Activated CD4-positive, alpha-beta T cell treated with anti-CD3 and anti-CD28 coated beads, Interleukin-2, amount 50 U/mL, for 24 hours (primary cell): ENCODE measurements around the gene ECM2.

ENCODE experiments used
- DNase-seq, 2 donors: peaks; one replicate each; pipeline ENCODE4 v3.0.0-alpha.2; 2020; ENCODE audit warnings: low read depth in 1 of 2, low spot score in 1 of 2

ECM2 gene

DNA sequence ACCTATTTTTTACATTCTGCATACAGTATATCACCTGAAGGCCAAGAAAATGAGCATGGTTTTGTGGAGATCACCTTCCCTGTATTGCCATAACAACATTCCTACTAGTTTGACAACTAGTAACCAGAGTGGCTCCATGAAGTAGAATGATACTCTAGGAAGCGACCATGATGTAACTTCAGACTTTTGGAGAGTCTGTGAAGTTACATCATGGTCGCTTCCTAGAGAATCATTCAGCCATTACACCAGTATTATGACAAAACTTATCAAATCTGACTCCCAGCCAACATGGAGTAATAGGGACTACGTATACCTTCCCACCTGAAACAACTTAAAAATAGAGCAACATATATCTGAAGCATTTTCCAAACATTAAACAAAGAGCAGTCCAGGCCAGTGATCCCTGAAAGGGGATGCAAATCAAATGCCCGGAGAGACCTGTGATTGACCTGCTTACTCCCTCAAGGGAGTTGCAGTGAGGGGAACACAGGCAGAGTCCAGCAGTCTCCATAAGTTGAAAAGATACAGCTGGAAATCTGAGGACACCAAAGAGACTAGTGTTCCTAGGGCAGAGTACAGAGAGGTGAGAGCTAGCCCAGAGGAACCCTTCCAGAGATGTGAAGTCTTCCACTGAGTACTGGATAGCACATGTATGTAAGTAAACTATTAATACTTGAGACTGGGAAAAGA, 7.8 kb downstream of the ECM2 start:
- no peak for DNase-seq

DNA sequence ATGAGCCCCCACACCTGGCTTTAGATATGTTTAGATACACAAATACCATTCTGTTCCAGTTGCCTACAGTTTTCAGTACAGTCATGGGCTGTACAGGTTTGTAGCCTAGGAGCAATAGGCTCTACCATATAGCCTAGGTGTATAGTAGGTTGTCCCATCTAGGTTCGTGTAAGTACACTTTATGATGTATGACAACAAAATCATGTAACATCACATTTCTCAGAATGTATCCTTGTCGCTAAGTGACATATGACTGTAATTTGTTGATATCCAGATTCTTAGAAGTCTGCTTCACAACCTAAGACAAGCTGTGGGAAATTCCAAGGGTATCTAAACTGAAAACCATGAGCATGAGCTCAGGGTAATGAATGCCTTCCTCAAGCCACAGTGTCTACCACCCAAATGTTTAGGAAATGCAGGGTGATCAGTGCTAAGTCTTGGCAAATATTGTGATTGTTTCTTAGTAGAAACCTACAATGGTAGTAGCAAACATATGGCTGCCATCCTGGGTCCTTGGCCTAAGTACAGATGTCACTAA, 8.4 kb downstream of the ECM2 start:
- no peak for DNase-seq

DNA sequence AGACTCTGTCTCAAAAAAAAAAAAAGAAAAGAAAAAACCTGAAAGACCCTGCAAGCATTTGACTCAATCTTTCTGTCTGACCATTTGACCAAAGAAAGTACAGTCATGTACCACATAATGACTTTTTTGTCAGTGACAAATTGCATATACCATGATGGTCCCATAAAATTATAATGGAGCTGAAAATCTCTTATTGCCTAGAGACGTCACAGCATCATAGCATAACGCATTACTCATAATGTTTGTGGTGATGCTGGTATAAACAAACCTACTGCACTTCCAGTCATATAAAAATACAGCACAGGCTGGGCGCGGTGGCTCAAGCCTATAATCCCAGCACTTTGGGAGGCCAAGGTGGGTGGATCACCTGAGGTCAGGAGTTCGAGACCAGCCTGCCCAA, 10.5 kb downstream of the ECM2 start:
- DNase-seq = no peak

DNA sequence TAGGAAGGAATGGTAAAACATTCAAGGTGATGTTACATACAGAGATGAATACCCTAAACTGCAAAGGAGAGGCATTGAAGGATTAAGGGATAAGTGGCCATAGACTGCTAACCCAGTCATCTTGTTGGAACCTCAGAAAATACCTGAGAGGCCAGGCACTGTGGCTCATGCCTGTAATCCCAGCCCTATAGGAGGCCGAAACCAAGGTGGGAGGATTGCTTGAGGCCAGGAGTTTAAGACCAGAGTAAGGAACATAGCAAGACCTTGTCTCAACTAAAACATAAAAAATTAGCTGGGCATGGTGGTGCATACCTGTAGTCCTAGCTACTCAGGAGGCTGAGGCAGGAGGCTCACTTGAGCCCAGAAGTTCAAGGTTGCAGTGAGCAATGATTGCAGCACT, 10.9 kb downstream of the ECM2 start:
- DNase-seq = no peak

DNA sequence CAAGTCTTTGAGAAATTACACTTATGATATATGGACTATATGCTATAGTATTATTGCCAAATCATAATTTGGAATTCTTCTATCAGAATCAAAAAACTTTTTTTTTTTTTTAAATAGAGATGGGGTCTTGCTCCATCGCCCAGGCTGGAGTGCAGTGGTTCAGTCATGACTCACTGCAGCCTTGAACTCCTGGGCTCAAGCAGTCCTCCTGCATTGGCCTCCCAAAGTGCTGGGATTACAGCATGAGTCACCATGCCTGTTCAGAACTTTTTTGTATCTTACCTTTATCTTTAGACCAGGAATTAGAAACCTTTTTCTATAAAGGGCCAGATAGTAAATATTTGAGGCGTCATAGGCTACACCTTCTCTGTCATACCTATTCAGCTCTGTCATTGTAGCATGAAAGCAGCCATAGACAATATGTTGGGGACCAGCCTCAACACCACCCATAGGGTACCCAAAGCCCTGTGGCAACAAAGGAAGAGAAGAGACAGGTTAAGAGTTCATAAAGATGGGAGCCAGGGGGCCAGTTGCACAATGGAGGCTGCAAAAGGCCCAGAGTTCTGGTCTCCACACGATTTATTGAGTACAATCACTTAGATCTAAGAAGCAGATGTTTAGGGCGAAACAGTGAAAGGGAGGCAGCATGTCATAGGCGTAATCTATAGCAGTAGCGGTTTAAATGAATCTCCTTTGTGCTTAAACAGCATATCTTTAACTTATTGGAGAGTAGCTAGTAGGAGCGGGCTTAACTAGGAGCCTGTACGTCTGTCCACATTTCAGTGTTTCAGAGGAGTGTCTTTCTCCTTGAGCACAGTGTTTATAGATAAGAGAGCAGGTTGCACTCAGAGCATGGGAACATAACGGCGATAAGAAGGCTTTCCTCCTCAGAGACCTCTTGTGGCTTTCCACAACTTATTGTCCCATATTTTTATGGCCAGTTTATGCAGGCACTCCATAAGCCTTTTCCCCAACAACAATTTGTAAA, 12.5 kb downstream of the ECM2 start:
- DNase-seq = no peak

DNA sequence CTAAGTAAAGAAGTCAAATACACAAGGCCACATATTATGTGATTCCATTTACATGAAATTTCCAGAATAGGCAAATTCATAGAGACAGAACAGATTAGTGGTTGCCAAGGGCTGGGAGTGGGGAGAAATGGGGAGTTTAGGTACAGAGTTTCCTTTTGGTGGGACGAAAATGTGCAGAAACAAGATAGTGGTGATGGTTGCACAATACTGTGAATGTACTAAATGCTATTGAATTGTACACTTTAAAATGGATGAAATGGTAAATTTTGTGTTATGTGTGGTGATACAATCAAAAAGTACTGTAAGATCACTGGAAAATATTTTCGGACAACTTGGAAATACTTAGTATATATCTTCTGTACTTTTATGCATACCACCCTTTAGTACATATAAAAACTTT, 15.0 kb downstream of the ECM2 start:
- DNase-seq = no peak

DNA sequence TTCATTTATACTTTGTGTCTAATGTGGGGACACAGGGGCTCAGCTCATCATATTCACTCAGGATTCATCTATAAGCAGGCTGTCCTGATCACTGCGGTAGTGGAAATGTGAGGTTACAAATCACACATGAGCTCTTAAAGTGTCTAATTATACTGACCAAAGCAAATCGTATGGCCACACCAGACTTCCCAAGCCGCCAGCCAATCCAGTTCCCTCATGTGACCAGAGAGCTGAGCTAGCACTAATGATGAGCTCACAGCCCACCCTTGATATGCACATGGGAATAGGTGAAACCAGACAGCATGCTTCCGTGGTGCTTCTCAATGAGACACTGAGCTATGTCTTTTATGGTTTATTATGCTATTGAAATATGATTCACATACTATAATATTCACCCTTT, 17.6 kb downstream of the ECM2 start:
- no peak for DNase-seq

DNA sequence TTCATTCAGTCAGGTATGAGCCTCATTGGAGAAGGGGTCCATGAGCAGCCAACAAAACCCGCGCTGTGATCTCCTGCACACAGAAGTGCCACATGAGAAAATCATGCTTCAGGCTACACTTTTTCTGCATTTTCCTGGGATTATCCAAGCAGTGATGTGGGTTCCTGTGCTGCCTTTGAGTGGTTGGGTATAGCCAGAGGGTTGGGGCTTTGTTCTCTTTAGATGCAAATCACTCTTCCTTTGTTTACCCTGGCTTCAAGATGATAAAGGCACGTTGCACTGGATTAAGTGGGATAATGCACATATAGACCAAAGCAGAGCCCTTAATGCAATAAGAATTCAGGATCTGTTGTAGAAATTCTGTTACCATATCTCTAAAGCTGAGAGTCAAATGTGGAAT, 18.7 kb downstream of the ECM2 start:
- no peak for DNase-seq

DNA sequence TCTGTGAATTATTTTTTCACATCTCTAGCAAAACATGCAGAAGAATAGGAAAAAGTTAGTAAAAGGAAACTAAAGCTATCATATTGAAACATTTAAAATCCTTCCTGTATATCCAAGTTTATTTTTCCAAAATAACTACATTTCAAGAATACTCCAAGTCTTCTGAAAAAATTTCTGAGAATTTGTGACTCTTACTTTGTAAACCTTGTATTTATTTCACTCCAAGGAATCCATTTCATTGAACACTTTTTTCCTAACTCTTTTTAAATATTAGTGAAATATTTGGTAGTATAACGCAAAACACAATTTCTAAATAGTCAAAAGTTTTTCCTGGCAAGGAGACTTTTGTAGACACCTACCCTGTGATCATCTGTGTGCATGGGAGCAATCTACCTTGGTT, 19.3 kb downstream of the ECM2 start:
- no peak for DNase-seq

DNA sequence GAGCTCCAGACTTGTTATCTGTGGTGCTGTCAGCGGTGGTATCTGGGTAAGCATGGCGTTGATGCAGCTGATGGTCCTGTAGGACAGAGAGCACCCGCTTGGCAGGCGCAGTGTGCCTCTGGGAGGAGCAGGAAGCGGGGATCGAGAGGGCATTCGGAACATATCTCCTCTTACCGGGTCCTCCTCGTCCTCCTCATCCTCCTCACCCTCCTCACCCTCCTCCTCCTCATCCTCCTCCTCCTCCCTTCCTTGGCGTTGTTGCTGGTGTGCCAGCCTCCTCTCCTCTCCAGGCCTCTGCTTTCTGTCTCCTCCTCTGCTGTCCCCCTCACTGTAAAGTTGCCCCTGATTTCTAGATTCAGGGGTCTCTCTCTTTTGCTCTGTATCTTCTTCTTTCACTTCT, 21.2 kb downstream of the ECM2 start:
- no peak for DNase-seq

DNA sequence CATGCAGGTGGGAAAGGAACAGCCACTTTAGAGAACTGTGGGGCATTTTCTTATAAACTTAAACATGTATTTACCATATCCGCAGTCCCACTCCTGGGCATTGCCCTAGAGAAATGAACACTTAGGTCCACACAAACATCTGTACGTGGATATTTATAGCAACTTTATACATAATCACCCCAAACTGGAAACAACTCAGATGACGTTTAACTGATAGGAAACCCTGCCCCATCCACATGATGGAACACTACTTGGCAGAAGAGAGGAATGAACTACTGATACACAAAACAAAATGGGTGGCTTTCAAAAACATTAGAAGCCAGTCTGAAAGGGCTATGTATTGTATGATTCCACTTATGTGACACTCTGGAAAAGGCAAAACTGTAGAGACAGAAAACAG, 22.4 kb downstream of the ECM2 start:
- no peak for DNase-seq

DNA sequence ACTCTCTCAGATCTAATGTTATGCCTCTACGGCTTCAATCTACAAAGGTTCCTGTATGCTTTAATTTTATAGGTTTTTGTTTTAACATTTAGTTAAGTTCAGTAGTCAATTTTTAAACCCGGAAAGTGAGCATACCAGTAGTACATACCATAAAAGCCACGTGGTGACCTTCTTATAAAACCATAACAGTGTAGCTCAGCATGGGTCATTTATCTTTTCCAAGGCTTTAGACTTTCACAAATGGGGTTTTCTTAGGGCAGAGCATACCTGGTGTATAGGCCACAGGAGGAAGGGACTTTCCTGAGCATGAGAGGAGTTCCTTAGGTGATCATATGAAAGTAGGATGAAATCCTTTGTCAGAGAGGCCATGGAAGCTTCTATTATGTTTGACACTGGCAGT, 23.2 kb downstream of the ECM2 start:
- no peak for DNase-seq

DNA sequence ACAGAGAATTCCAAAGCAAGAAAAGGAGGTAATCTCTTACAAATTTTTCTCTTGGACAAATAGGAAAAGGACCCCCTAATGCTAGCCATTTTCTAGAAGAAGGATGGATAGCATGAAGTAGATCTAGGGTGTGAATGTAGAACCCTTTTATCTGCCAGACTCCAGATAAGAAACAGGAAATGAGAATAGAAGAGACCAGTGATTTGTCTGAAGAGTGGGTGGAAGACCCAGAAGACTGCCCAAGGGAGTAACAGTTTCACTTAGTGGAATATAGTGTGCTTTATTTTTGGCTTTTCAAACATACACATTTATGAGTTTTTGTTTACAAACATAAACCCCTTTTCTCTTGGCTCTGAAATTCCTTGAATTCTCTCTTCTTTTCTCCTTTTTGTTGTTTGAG, 25.0 kb downstream of the ECM2 start:
- no peak for DNase-seq

DNA sequence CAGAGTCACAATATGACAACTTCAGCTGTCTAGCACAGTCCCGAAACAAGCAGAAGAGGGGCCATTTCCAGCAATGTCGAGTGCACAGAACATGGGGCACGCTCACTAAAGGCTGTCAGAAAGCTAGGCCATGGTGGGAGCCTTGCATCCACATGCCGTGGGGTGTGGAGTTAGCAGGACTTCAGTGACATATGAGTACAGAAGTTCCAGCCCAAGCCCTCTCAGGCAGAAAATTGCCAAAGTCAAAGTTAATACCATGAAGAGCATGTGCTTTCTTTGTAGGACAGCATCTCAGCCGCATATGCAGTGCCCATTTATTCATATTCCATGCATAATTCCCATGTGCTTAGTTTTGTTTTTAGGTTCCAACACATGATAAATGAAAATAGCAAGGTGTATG, 26.7 kb downstream of the ECM2 start:
- DNase-seq = no peak

DNA sequence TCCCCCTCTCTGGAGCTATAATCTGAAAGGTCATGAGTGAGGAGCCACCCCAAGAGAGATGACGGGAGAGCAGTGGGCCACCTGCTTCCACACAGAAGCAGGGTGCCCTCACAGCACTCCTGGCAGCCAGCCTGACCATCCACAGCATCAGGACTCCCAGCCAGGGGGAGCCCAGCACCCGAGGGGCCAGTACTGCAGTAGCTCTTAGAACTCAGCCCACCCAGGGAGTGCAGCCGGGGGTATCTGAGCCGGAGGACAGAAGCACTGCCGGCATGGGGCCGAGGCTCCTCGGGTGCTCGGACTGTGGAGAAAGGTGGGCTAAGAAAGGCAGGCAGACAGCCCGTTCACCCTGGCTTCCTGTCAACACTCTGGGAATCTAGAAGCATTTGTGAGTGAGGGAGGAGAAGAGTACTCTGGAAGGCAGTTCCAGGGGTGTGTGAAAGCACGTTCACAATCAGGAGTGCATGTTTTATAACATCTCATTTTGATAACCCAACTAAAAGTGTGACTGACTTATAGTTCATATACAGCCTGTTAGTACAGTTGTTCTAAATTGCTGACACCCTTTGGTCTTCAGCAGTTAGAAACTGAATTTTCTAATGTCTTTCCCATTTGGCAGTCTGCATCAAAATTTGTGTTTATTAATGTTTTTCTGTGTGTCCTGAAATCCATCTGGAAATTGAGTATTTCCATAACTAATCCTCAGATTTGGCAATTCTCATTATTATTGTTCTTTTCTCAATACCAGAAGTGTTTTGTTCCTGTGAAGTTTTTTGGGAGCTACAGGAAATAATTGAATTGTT, 27.6 kb downstream of the ECM2 start:
- no peak for DNase-seq

DNA sequence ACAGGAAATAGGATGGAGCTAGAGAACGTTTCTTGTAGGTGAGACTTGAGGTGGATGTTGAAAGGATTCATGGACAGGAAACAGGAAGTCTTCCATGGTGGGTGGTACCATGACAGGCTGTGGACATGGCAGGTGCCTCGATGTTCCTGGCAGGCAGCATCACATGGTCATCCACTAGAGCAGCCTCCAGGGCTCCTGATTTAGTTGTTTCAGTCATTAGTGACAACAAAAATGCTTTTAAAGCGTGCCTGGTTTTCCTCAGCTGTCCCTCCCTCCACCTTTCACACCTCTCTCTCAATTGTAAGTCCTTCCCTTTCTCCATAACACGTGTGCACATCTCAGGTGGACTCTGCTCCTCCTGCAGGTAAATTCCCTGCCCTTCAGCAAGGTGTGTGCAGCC, 28.3 kb downstream of the ECM2 start:
- no peak for DNase-seq

DNA sequence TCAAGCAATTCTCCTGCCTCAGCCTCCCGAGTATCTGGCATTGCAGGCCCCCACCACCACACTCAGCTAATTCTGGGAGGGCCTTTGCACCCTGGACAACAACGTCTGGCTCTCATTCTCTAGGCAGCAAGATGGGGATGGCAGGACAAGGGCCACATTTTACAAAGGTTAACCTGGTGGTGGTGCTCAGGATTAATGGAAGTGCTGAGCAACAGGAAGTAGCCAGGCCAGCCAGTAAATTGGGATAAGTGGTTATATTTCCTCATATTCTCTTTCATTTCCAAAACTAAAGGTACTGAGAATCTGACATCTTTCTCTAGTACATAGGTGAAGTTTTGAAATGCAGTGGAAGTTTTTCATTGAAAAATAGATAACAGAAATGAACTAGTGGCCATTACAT, 28.8 kb downstream of the ECM2 start:
- no peak for DNase-seq

DNA sequence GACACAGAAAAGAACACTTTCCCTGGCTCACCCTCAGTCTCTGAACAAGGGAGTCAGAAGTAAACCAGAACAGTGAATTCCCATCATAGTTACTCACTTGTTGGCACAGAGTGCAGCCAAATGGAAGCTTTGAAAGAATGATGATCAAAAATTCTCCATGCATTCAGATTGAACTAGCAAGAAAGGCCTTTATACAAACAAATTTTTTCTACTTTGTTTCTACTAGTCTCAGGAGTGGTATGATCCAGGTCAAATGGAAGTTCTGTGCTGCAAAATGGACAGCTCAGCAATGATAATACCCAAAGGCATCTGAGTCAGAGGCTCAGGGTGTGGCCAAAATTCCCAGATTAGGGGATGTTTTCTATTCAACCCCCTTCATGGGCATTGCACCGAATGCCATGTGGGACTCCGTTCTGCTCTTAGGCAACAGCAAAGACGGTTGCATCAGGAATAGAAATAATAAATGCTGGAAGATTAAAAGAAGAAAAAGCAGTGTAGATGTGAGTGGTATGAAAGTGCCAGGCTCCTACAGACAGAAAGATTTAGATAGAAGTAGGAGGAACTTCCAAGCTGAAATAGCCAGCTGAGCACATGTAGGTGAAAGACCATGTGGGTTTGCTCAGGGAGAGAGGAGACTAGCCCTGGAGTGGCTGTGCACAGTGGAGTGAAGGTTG, 29.5 kb downstream of the ECM2 start:
- no peak for DNase-seq

DNA sequence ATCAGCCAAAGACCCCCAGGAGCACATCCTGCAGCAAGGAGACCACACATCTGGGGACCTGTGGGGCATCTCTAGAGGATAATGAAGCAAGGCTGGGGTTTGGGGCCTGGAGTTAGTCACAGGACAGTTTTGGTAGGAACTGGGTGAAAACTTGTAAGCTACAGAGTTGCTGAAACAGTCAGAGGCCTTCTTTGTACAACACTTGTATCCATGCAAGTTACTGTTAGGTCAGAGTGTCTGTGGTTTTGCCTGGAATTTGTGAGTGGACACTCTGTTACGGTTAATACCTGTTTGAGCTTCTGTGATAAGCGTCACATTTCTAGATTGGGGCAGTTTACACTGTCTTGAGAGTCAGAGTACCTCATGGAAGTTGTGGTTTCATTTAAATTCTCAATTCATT, 30.9 kb downstream of the ECM2 start:
- DNase-seq = no peak

DNA sequence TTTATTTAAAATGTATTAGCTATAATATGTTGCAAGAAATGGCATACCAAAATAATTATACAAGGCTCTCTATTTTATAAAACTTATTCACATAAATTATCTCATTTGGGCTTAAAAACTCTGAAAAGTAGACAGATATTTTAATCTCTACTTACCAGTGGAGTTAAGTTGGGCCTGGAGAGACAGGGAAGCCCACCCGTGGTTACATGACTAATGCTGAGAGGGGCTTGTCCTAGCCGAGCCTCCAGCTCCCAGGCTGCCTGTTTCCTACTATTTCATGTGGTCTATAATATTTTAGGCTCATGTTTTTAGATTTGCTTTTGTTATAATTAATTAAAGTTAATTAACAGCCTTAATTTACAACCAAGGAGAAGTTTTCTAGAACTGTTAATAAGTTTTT, 32.6 kb downstream of the ECM2 start:
- no peak for DNase-seq
